Stimulated activated CD4-positive, alpha-beta T cell treated with anti-CD3 and anti-CD28 coated beads, Interleukin-4, amount 100 ng/mL, for 24 hours (primary cell): ENCODE measurements around the gene ADGRE2.

Experiments used
- DNase-seq: peaks from one replicate; pipeline ENCODE4 v3.0.0-alpha.2; 2020

ADGRE2 gene

GRCh38 chr19:14731200-14731599 is 47.2 kb downstream of the ADGRE2 start:
- no peak for DNase-seq

GRCh38 chr19:14728595-14728994 is 49.8 kb downstream of the ADGRE2 start:
- DNase-seq = no peak

GRCh38 chr19:14722127-14722526 is 56.2 kb downstream of the ADGRE2 start:
- DNase-seq = no peak

- DNase-seq = no peak
Observed at GRCh38 chr19:14719162-14719561, 59.2 kb downstream of the ADGRE2 start.

- no peak for DNase-seq
Observed at GRCh38 chr19:14718522-14719116, 59.7 kb downstream of the ADGRE2 start.

- no peak for DNase-seq
Observed at GRCh38 chr19:14715841-14716240, 62.5 kb downstream of the ADGRE2 start.

GRCh38 chr19:14704450-14704849 is 73.9 kb downstream of the ADGRE2 start:
- no peak for DNase-seq

- DNase-seq = no peak
Observed at GRCh38 chr19:14703833-14704232, 74.5 kb downstream of the ADGRE2 start.

- DNase-seq = no peak
Observed at GRCh38 chr19:14700711-14701375, 77.5 kb downstream of the ADGRE2 start.

GRCh38 chr19:14699641-14700040 is 78.7 kb downstream of the ADGRE2 start:
- DNase-seq = no peak

- no peak for DNase-seq
Observed at GRCh38 chr19:14695471-14695870, 82.9 kb downstream of the ADGRE2 start.

GRCh38 chr19:14694641-14695266 is 83.6 kb downstream of the ADGRE2 start:
- DNase-seq = no peak

GRCh38 chr19:14689598-14690503 is 88.5 kb downstream of the ADGRE2 start, which contains the start of gene ZNF333:
Gene ZNF333 (plus strand): TSS chr19:14690048. CDS start chr19:14693492, 3,444 bp downstream.
- peak; percentile 99 for DNase-seq

GRCh38 chr19:14686411-14686810 is 91.9 kb downstream of the ADGRE2 start:
- DNase-seq = peak; percentile 33

GRCh38 chr19:14683439-14683838 is 94.9 kb downstream of the ADGRE2 start:
- DNase-seq = peak; percentile 13
